HepG2 (cell line): ENCODE data around the gene BLCAP. TPM values are rescaled to one million over a fixed set of nuclear protein-coding genes. Genes with fewer than 3 reads are reported as not detected.

Source experiments
- ATAC-seq: fragments of 200-7000 bp; cut with Tn5 transposase; 3 replicates; pipeline ENCODE4 v1.9.1; 2020; ENCODE audit warnings: mild to moderate bottlenecking, moderate library complexity
- BruUV-seq: library from RNA; stranded (reverse); fragments of 400-500 nt; replicated peaks from 2 replicates; lab custom pipeline; 2021; lab: Mats Ljungman, UMichigan
- CTCF ChIA-PET: fragments of 300-600 bp; formaldehyde crosslinking; extraction: SDS; loops from one replicate; lab custom pipeline; 2021; ENCODE audit warnings: low total read pairs, inconsistent platforms, low intra/inter-chr PET ratio; lab: Yijun Ruan, JAX
- POLR2A ChIA-PET: fragments of 350-600 bp; sonication (Branson Sonifier 250); formaldehyde crosslinking; loops from one replicate; lab custom pipeline; 2020; ENCODE audit warnings: antibody characterized with exemption, inconsistent platforms; lab: Yijun Ruan, JAX
- DNase-seq: peaks from one replicate; pipeline ENCODE4 v3.0.0-alpha.2; 2015; ENCODE audit warnings: low spot score
- FAIRE-seq: peaks from 3 replicates; lab custom pipeline; 2011; peaks lifted over from hg19 to GRCh38; lab: Jason Lieb, UNC
- H2AFZ ChIP-seq: one replicate; pipeline ENCODE4 v1.6.1; 2011; ENCODE audit warnings: low read length, inconsistent platforms
- H3K27ac ChIP-seq: fragments of 300-600 bp; 3 replicates; pipeline ENCODE4 v1.8.0; 2011; ENCODE audit warnings: mixed run types, mild to moderate bottlenecking, mixed read lengths, low read length, inconsistent platforms; ENCODE audit not compliant: insufficient read depth; ENCODE audit errors: extremely low read length
- H3K27me3 ChIP-seq, 2 experiments: fragments of 200-600 bp in 1 of 2; 2 replicates in 1 of 2; 3 replicates in 1 of 2; pipeline versions ENCODE4 v1.6.0 to v1.8.0; 2011; ENCODE audit warnings: low read length in 2 of 2, mild to moderate bottlenecking in 2 of 2, moderate library complexity in 2 of 2, inconsistent platforms in 1 of 2; ENCODE audit not compliant: insufficient read depth in 2 of 2, control insufficient read depth in 1 of 2
- H3K36me3 ChIP-seq, 2 experiments: fragments of 200-600 bp in 1 of 2; replicated peaks in 1 of 2; 2 replicates in 1 of 2; 3 replicates in 1 of 2; pipeline versions ENCODE4 v1.5.1 to v1.8.0; 2011; ENCODE audit warnings: low read length in 2 of 2, inconsistent platforms in 1 of 2; ENCODE audit not compliant: insufficient read depth in 2 of 2, control insufficient read depth in 1 of 2
- H3K4me1 ChIP-seq: 2 replicates; pipeline ENCODE4 v1.5.1; 2012; ENCODE audit warnings: low read length, inconsistent platforms; ENCODE audit not compliant: insufficient read depth
- H3K4me2 ChIP-seq: 2 replicates; pipeline ENCODE4 v1.6.0; 2011; ENCODE audit warnings: low read depth, low read length, inconsistent platforms
- H3K4me3 ChIP-seq, 3 experiments: fragments of 200-600 bp in 1 of 3; sonication (generic), shearing (Covaris generic) in 1 of 3; replicated peaks in 1 of 3; 2 replicates each; pipeline ENCODE4 v1.5.1; 2011 to 2016; ENCODE audit warnings: low read length in 3 of 3, inconsistent platforms in 2 of 3, low read depth in 2 of 3, mild to moderate bottlenecking in 2 of 3, control low read depth in 1 of 3, mixed read lengths in 1 of 3; ENCODE audit not compliant: insufficient read depth in 1 of 3
- H3K79me2 ChIP-seq: one replicate; pipeline ENCODE4 v1.6.1; 2011; ENCODE audit warnings: low read length, inconsistent platforms; ENCODE audit not compliant: insufficient read depth
- H3K9ac ChIP-seq: 2 replicates; pipeline ENCODE4 v1.6.0; 2011; ENCODE audit warnings: mild to moderate bottlenecking, low read depth, low read length, inconsistent platforms; ENCODE audit not compliant: insufficient read depth
- H3K9me3 ChIP-seq: 2 replicates; pipeline ENCODE4 v1.5.1; 2012; ENCODE audit warnings: mild to moderate bottlenecking, low read length
- H4K20me1 ChIP-seq: 2 replicates; pipeline ENCODE4 v1.6.0; 2011; ENCODE audit warnings: inconsistent platforms, mild to moderate bottlenecking, low read length, moderate library complexity; ENCODE audit not compliant: insufficient read depth
- BHLHE40 ChIP-seq: IDR thresholded peaks from 2 replicates; pipeline ENCODE4 v1.6.1; 2011; ENCODE audit warnings: low read length, improper control_type of control experiment
- DDIT3 ChIP-seq: sonication (generic); formaldehyde crosslinking; IDR thresholded peaks from 2 replicates; pipeline ENCODE4 v1.4.0; 2020; ENCODE audit warnings: mild to moderate bottlenecking, missing genetic modification reagents
- ETV5 ChIP-seq: IDR thresholded peaks from 2 replicates; pipeline ENCODE4 v1.6.1; 2018; ENCODE audit warnings: missing biosample characterization, missing genetic modification reagents, inconsistent platforms, borderline replicate concordance
- HNF4G ChIP-seq, 2 experiments: sonication (generic) in 1 of 2; formaldehyde crosslinking in 1 of 2; IDR thresholded peaks; 2 replicates each; pipeline versions ENCODE4 v1.4.0 to v1.6.1; 2011 to 2020; ENCODE audit warnings: borderline replicate concordance in 2 of 2, low read depth in 2 of 2, mild to moderate bottlenecking in 2 of 2, low read length in 1 of 2, missing genetic modification reagents in 1 of 2, moderate library complexity in 1 of 2
- NFYB ChIP-seq: sonication (generic); formaldehyde crosslinking; IDR thresholded peaks from 2 replicates; pipeline ENCODE4 v1.4.0; 2020; ENCODE audit warnings: missing genetic modification reagents
- TEAD2 ChIP-seq: sonication (generic); formaldehyde crosslinking; IDR thresholded peaks from 2 replicates; pipeline ENCODE4 v1.9.0; 2021; ENCODE audit warnings: missing genetic modification reagents
- UBTF ChIP-seq: sonication (generic); formaldehyde crosslinking; IDR thresholded peaks from 2 replicates; pipeline ENCODE4 v1.4.0; 2020; ENCODE audit warnings: mild to moderate bottlenecking, missing genetic modification reagents
- ZNF276 ChIP-seq: sonication (generic); formaldehyde crosslinking; IDR thresholded peaks from 2 replicates; pipeline ENCODE4 v1.4.0; 2020; ENCODE audit warnings: mild to moderate bottlenecking, low read depth, missing genetic modification reagents
- ZNF30 ChIP-seq: sonication (generic); formaldehyde crosslinking; IDR thresholded peaks from 2 replicates; pipeline ENCODE4 v1.5.0; 2020; ENCODE audit warnings: mild to moderate bottlenecking, missing genetic modification reagents
- ZNF446 ChIP-seq: sonication (generic); formaldehyde crosslinking; IDR thresholded peaks from 2 replicates; pipeline ENCODE4 v1.5.0; 2020; ENCODE audit warnings: mild to moderate bottlenecking, missing genetic modification reagents
- ZNF558 ChIP-seq: sonication (generic); formaldehyde crosslinking; IDR thresholded peaks from 2 replicates; pipeline ENCODE4 v1.9.0; 2022; ENCODE audit warnings: mild to moderate bottlenecking, missing genetic modification reagents, borderline replicate concordance
- WGBS: methylation state at CpG from one replicate; pipeline ENCODE4 v1.1.6; 2017; ENCODE audit warnings: low lambda C conversion rate; 5-methylcytosine and 5-hydroxymethylcytosine counted together
- in situ Hi-C: cut with HindIII; loops from 2 replicates; pipeline ENCODE4 v1.10.0; 2017; ENCODE audit warnings: low pct_unique_long_range_greater_than_20kb; ENCODE audit not compliant: extremely low pct_ligation_motif_present
- intact Hi-C: fragments of 100-400 bp; cut with micrococcal nuclease; formaldehyde crosslinking; loops from one replicate; pipeline ENCODE4 v1.10.0; 2022; ENCODE audit not compliant: unreplicated experiment
- polyA plus RNA-seq, 8 experiments: library from polyadenylated mRNA; depleted of rRNA in 3 of 8; stranded (reverse) in 7 of 8; unstranded in 1 of 8; fragments of >200 nt; fragmentation: Illumina TruSeq in 4 of 8; extraction: Trizol in 4 of 8; gene quantifications; 2 replicates each; pipeline versions ENCODE4 v1.2.1 to v1.2.3, GENCODE V29; 2011 to 2016; ENCODE audit warnings: low read depth in 4 of 8, missing spikeins in 1 of 8, mixed read lengths in 1 of 8; ENCODE audit not compliant: insufficient read depth in 1 of 8
- total RNA-seq, 5 experiments: library from RNA; depleted of rRNA; stranded (reverse); fragments of >200 nt; fragmentation: Illumina TruSeq; extraction: Trizol; gene quantifications; 2 replicates each; pipeline ENCODE4 v1.2.3, GENCODE V29; 2016; ENCODE audit warnings: low read depth in 1 of 5

Gene BLCAP
- total and polyA plus RNA-seq, 2 of the 13 experiments (the other 11 are each of a cell fraction or from before 2014, with no cell fraction given) = 52.4 to 86.8 TPM

- POLR2A ChIA-PET = interaction anchor here (1.1 to 1.5 kb wide), 2 partner anchors 10 to 13 kb away, joined by 3 to 7 read pairs; partner anchors contain the start of gene BLCAP
- Histone ChIP-seq H3K9ac (no peak overlapping the region), H3K27ac (no peak overlapping the region), H3K79me2 (peaks cover 53% of the 10 kb centered on the region), H3K4me2 (no peak overlapping the region), H3K4me3 (no peak overlapping the region), H4K20me1 (peaks cover 20% of the 10 kb centered on the region), H3K4me1 (peaks cover 38% of the 10 kb centered on the region), H3K9me3 (no peaks in the 10 kb centered on the region), H3K36me3 (peaks cover 20 to 53% of the 10 kb centered on the region in 2 experiments), H3K27me3 (no peaks in the 10 kb centered on the region), H2AFZ (no peak overlapping the region)
- no TSS peak for BruUV-seq
- in situ Hi-C loops (no loop called here), intact Hi-C loops (no loop called here)
- 96% methylated on average over 7 of the region's 7 CpGs for WGBS
- FAIRE-seq = no peak
- TF ChIP-seq ZNF446 (CRISPR knock-in tag) (0 out of 2 replicates have a peak, but pooled peaks have one; percentile 38), TEAD2 (no peak)
- no peak for DNase-seq
- CTCF ChIA-PET = no interaction called here
- ATAC-seq = no peak
Observed at GRCh38 chr20:37518059-37518458, 9.6 kb downstream of the BLCAP start.

- FAIRE-seq (no peak), ATAC-seq (no peak), DNase-seq (no peak)
- no peak overlapping the region for H3K9ac ChIP-seq
- no peak overlapping the region for H3K4me3 ChIP-seq
- H3K36me3 ChIP-seq = peaks cover 20 to 53% of the 10 kb centered on the region in 2 experiments
- peaks cover 46% of the 10 kb centered on the region for H3K79me2 ChIP-seq
- H3K4me1 ChIP-seq = peaks cover 38% of the 10 kb centered on the region
- H3K4me2 ChIP-seq = no peak overlapping the region
- no peaks in the 10 kb centered on the region for H3K9me3 ChIP-seq
- in situ Hi-C loops (no loop called here), intact Hi-C loops (no loop called here)
- H3K27me3 ChIP-seq = no peaks in the 10 kb centered on the region
- H3K27ac ChIP-seq = no peak overlapping the region
- H2AFZ ChIP-seq = no peak overlapping the region
- ChIA-PET CTCF (no interaction called here), POLR2A (interaction anchor here (1.1 to 1.5 kb wide), 2 partner anchors 11 to 12 kb away, joined by 3 to 7 read pairs; partner anchors contain the start of gene BLCAP)
- no TSS peak for BruUV-seq
- 88% methylated on average over 13 of the region's 13 CpGs for WGBS
- peaks cover 18% of the 10 kb centered on the region for H4K20me1 ChIP-seq
- no peak for TF ChIP-seq ZNF558 (CRISPR knock-in tag)
- TF ChIP-seq UBTF (CRISPR knock-in tag) = no peak
- TF ChIP-seq ETV5 (CRISPR knock-in tag) = 0 out of 2 replicates have a peak, but pooled peaks have one; percentile 18
- peak; percentile 76 for TF ChIP-seq BHLHE40
- peak; percentile 44; the same call in 1 of the 2 replicates for TF ChIP-seq HNF4G (IDR thresholded peaks at IDR 0.05; ENCODE audit: borderline replicate concordance, low read depth, low read length)
- no peak for TF ChIP-seq HNF4G (CRISPR knock-in tag; IDR thresholded peaks at IDR 0.05; ENCODE audit: borderline replicate concordance, low read depth)
- TF ChIP-seq NFYB (CRISPR knock-in tag) = no peak
- TF ChIP-seq DDIT3 (CRISPR knock-in tag) = no peak
- TF ChIP-seq ZNF276 = no peak
- TF ChIP-seq ZNF30 (CRISPR knock-in tag) = no peak
Observed at GRCh38 chr20:37516811-37517750, 10.6 kb downstream of the BLCAP start.
